Activated CD4-positive, CD25-positive, alpha-beta regulatory T cell treated with anti-CD3 and anti-CD28 coated beads, Interleukin-2, amount 50 U/mL, for 72 hours (primary cell): ENCODE measurements around the gene TSC22D3.
A peak's percentile ranks its signal among the peaks of the same experiment; 100 is the strongest.
"Not testable (repeated sequence)": the region's sequence is repeated elsewhere in the genome, so short reads cannot be mapped to it uniquely, and the experiment has no call there.

Experiments used
- DNase-seq: peaks from one replicate; pipeline ENCODE4 v3.0.0; 2021

TSC22D3 gene

DNA sequence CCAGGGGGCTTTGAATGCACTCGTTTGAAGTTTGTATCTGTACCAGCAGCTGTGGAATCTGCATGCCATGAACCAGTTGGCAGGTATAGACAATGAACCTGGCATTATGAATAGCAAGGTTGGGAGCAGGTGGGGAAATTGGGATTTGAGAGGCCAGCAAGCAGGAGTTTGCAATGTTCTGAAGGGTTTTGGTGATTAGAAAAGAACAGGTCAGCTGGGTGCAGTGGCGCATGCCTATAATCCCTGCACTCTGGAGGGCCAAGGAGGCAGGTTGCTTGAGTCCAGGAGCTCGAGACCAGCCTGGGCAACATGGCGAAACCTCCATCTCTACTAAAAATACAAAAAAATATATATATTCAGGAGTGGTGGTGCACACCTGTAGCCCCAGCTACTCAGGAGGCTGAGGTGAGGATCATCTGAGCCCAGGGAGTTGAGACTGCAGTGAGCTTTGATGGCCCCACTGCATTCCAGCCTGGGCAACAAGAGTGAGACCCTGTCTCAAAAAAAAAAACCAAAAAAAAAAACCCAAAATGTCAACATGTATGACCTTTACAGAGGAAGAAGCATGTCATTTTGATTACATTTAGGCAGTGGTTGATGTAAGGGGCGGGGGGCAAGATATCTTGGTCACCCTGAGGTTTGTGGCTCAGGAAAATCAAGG lies 63.9 kb downstream of the TSC22D3 start:
- DNase-seq: no peak

DNA sequence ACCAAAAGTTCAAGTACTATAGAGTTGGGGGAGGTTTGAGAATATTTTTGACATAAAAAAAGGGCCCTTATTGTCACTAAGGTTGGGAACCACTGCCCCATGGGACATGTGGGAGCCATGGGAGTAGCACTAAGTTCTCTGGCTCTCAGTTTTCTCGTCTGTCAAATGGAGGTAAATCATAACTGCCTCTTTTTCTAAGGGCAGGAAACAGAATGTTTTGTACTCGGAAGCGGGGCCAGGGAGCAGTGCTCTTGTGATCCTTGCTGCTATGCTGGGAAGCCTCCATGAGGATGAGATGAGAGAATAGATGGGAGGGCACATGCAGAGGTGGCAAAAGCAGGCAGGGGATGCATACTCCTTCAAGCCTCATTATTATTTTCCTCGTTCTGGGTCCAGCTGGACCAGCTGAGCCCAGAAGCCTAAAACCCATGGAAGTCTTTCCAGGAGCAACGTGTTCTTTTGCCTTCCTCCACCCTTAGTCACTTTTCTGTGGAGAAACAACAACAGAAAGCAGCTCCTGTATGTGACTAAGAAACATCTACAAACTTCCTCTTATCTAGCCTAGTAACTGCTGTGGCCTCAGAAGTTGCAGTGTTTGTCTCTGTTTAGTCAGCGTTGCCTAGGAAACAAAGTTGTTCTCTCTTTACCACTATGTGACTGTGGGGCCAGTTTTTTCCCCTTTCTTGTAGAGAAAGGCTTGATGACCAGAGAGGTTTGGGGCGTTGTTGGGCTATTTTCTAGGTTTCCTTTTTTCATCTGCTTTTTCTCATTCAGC lies 64.8 kb downstream of the TSC22D3 start:
- DNase-seq: no peak

DNA sequence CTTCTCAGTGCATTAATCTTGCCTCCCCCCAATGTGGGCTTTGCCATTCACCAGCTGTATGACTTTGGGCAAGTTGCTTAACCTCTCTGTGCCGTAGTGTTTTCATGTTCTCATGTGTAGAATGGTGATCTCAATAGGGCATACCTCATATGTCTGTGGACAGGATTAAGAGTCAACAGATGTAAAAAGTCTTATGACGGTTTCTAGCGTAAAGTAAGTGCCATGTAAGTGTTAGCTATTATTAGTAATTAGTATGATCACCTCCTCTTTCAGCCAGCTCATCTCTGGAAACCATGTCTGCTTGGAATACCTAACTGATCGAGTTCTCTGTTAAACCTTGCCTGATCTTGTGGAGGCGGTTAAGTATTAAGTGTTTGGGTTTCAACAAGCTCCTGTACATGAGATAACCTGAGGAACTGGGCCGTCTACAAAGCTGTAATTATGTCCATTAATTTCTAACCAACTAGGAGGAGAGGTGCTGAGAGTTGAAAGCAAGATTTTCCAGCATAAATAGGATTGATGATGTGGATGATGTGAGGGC lies 66.3 kb downstream of the TSC22D3 start:
- no peak for DNase-seq

GRCh38 chrX:107708762-107709161 lies 66.8 kb downstream of the TSC22D3 start:
- no peak for DNase-seq

DNA sequence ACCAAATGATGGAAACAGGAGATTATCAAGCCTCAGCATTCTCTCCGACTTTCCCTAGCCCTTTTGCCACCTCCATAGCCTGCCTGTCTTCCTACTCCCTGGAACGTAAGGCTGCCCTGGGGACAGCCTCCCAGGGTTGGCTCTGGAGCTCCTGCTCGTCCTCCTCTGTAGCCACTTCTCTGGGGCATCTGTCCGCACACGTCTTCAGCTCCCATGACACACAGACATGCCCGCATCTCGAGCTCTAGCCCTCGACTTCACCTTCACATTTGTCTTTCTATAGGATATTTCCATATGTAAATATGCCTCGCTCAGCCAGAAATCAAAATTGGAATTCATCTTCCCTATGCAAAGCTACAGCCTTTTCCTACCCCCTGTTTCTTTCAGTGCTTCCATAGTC lies 67.7 kb downstream of the TSC22D3 start:
- no peak for DNase-seq

DNA sequence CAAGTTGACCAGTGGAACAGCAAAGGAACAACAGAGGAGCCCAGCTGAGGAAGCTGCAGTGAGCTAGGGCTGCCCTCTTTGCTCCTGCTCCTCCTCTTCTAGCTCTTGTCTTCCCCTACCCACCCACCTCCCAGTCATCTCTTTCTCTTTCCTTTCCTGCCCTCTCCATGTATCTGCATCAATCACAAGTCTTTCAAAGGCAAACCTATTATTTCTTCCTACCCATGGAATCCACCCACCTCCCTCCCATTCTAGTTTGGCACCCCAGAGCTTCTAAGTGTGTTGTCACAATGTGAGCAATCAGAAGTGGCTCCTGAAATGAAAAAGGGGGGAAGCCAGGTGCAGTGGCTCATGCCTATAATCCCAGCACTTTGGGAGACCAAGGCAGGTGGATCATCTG lies 69.3 kb downstream of the TSC22D3 start:
- no peak for DNase-seq

DNA sequence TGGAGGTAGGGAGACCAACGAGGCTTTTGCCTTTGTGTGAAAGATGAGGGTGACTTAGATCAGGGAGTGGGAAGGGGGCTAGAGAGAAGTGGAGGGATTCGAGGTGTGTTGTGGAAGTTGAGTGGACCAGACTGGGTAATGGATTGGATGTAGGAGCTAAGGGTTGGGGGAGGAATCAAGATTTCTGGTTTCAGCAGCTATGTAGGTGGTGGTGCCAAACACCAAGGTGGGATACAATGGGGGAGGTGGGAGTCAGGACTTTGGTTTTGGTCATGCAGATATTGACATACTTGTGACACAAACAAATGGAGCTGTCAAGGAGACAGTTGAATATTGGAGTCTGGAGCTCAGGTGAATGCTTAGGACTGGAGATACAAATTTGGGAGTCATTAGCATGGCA lies 71.0 kb downstream of the TSC22D3 start:
- DNase-seq: no peak

DNA sequence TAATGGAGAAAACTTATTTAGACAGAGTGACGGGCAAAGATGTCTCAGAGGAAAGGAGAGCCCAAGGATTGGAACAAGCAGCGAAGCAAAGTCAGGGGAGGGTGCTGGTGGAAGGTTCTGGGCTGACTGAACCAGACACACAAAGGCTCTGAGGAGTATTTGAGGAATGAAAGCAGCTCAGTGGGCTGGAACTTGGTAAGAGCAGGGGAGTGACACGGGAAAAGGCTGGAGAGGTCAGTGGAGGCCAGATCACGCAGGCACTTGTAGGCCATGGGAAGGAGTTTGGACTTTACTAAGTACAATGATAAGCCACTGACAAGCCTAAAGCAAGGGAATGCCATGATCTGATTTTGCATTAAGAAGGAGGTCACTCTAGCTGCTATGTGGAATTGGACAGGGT lies 71.4 kb downstream of the TSC22D3 start:
- DNase-seq: no peak

- no peak for DNase-seq
Measured at GRCh38 chrX:107701493-107702121, 74.0 kb downstream of the TSC22D3 start.

- DNase-seq: no peak
Measured at GRCh38 chrX:107700790-107701189, 74.8 kb downstream of the TSC22D3 start.

DNA sequence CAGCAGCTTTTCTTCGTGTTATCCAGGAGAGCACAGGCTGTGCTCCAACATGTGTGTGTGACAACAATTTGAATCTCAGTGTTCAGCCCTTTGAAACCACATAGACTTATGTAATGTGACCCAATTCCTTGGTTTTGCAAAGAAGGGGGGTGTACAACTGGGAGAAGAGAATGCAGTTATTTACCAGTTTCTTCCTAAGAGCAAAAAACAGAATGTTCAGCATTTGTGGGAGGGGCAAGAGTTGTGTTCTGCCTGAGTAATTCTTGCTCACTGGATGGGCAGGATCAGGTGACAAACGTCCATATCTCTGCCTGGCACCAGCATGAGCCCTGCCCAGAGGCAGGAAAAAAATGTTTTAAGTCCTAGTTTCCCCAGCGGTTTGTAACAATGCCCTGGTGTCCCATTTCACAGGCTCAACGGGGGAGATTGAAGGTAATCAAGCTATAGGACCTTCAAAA lies 75.2 kb downstream of the TSC22D3 start:
- no peak for DNase-seq

DNA sequence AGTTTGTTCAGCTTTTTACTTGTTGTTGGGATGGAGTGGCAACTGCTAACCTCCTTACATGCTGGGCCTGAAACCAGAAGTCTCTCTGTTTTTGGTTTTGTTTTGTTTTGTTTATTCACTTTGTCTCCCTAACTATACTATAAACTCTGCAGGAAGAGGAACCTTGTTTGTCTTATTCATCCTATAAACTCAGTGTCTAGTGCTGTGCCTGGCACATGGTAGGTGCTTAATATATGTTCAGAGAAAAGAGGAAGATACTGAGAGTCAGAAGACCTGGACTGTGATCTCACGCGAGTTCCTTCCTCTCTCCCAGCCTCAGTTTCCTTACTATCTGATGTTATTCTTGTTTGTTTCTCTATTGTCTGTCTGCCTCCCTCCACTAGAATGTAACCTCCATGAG lies 76.0 kb downstream of the TSC22D3 start:
- DNase-seq: no peak

- no peak for DNase-seq
Measured at GRCh38 chrX:107691024-107691448, 84.6 kb downstream of the TSC22D3 start.

DNA sequence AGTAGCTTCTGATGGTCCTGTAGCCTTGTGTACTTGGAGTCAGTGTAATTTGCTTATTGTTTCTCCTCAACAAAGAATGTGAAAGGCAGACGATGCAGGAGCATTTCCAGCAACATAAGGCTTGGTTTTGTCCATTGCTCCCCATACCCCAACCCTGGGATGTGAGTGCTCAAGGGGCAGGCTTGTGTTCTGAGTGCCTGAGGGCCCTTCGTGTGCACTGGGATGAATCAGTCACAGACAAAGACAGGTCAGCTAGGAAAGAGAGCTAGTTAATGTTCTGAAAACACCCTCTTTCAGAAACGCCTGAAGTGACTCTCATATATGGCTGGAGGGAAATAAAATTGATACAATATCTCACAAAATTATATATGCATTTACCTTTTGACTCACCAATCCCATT lies 88.1 kb downstream of the TSC22D3 start:
- no peak for DNase-seq

GRCh38 chrX:107686792-107687191 lies 88.8 kb downstream of the TSC22D3 start:
- no peak for DNase-seq

GRCh38 chrX:107686026-107686425 lies 89.6 kb downstream of the TSC22D3 start:
- DNase-seq: no peak

- DNase-seq: not testable (repeated sequence)
Measured at GRCh38 chrX:107685586-107685985, 90.0 kb downstream of the TSC22D3 start.

GRCh38 chrX:107684956-107685385 lies 90.6 kb downstream of the TSC22D3 start:
- no peak for DNase-seq

GRCh38 chrX:107683931-107684330 lies 91.7 kb downstream of the TSC22D3 start:
- no peak for DNase-seq

DNA sequence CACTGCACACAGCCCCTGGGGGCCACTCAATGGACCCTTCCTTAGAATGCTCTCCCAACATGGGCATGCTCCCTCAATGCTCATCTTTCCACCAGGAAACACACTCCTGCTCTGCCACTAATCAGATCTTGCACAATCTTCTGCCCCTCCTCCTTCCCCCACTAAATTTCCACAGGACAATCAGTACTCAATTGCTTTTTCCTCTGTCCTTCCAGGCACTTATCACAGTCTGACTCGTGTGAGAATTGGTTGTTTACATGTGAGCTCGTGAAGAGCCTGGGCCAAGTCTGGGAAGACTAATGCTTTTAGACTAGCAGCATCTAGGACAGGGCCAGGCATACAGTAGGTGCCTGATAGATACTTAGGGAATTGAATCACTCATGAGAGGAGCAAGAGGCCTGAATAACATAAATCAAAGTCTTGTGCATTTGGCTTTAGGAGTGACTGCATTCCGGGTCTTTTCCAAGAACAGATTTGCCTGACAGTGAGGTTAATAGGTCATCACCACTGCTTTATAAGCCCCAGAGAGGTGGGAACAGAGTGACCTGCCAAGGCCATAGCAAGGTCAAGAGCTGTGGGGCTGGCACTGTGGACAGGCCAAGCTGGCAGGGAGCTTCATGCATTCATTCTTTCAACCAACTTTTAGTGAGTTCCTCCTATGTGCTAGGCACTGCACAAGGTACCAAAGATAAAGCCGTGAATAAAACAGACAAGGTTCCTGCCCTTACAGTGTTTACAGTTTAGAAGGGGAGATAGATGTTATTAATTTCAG lies 92.3 kb downstream of the TSC22D3 start:
- no peak for DNase-seq

- DNase-seq: no peak
Measured at GRCh38 chrX:107682256-107682655, 93.3 kb downstream of the TSC22D3 start.

GRCh38 chrX:107678957-107679740 lies 96.4 kb downstream of the TSC22D3 start:
- DNase-seq: peak; percentile 44
